Epithelial cell of esophagus (primary cell): Measurements from ENCODE around the gene HEXIM1.

Experiments
- DNase-seq: peaks from one replicate; pipeline ENCODE4 v3.0.0; 2010; ENCODE audit warnings: low read depth
- H3K4me3 ChIP-seq: 2 replicates; pipeline ENCODE4 v1.5.1; 2011; ENCODE audit warnings: mild to moderate bottlenecking, low read length, control low read depth
- CTCF ChIP-seq: IDR thresholded peaks from 2 replicates; pipeline ENCODE4 v1.5.1; 2011; ENCODE audit warnings: low read depth, mild to moderate bottlenecking, low read length, control low read depth, inconsistent platforms; ENCODE audit not compliant: insufficient read depth; ENCODE audit errors: missing control alignments

Gene HEXIM1

DNA sequence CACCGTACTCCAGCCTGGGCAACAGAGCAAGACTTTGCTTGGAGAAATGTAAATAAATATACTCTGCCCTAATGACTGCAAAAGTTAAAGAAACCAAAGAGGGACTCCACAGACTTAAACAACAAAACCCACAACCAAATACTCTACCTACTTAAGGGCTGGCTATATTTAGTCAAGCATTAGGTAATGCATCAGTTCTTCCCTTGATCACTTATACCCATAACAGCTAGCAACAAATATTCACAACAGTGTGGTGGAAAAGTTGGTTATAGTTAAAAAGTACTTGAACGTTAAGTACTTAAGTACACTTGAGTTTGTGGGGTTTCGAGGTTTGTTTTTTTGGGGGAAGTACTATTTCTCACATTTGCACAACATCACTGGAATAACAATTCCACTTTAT lies 8.0 kb downstream of the HEXIM1 start:
- TF ChIP-seq CTCF, result no peak
- no peak overlapping the region for H3K4me3 ChIP-seq
- no peak for DNase-seq

DNA sequence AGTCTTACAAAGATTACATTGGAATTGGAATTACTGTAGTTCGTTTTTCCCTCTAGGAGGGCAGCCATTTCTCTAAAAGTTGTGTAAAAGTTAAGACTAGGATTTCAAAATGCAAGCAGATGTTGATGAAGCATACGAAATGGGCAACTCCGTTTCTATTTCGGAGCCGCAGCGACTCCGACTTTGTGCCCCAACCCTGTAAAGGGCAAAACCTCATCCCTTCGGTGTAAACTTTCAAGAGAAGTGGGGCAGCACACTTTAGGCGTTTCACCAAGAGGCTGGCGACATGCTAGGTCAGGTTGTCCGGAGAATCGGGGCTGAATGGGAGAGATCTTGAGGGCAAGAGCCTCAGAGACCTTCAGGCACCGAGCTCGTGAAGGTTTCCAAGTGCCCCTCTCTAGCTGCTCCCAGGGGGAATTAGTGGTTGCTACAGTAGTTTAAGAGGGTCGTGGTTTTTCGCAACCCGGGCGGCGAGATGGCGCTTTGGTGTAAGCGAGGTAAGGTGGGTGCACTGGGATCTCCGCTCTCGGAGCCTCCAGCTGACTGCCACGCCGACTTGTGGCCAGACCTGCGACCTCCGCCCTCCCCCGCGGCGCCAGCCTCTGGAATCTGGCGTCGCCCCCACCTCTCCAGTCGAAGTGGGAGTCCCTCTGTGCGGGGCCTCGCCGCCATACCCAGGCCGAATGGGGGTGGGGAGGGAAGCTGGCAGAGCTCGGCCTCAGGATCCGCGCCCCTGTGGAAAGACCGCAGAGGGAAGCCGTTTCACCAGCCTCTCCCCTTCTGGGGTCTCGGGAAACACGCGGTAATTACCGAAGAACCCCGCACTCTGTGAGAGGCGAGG lies 12.4 kb downstream of the HEXIM1 start:
- peak overlapping the region; percentile 96 for H3K4me3 ChIP-seq
- TF ChIP-seq CTCF, result no peak
- DNase-seq, result peak; percentile 54

DNA sequence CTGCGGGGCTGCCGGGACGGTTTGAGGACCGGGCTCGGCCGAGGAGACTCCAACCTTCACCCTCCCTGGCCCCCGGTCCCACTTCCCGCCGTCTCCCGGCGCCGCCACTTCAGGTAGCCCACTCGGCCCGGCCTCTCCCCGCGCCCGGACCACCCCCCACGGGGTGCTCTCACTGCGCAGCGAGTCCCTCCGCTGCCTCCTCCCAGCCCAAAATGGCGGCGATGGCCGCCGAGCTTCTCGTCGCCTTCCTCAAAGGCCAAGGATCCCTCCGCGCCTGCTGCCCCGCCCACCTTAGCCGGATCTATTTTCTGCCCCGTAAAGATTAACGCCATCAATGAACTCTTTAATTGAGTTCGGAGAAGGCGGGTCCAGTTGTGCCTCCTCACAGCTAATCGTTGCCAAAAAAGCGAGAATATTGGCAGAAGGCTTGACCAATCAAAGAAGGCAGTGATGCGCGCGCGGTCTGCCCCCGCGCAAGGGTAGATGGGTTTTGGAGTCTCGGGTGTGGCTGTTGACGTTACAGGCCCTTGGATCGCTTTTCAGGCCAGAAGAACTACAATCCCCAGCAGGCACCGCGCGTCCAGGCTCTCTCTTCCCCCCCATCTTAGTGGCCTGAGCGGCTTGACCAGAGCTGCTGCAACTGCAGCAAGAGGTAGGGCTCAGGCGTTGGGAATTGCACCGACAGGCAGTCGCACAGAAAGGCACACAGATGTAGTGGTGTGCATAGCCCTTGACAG lies 13.2 kb downstream of the HEXIM1 start, which contains the start of gene HEXIM2:
HEXIM2 (plus strand) TSS at position 588 of the 737 bp plus-strand sequence. CDS start 919 bp downstream, outside the sequence.
- peak within 1 kb of the TSS; percentile 96 for H3K4me3 ChIP-seq
- no peak for TF ChIP-seq CTCF
- peak; percentile 100 for DNase-seq

DNA sequence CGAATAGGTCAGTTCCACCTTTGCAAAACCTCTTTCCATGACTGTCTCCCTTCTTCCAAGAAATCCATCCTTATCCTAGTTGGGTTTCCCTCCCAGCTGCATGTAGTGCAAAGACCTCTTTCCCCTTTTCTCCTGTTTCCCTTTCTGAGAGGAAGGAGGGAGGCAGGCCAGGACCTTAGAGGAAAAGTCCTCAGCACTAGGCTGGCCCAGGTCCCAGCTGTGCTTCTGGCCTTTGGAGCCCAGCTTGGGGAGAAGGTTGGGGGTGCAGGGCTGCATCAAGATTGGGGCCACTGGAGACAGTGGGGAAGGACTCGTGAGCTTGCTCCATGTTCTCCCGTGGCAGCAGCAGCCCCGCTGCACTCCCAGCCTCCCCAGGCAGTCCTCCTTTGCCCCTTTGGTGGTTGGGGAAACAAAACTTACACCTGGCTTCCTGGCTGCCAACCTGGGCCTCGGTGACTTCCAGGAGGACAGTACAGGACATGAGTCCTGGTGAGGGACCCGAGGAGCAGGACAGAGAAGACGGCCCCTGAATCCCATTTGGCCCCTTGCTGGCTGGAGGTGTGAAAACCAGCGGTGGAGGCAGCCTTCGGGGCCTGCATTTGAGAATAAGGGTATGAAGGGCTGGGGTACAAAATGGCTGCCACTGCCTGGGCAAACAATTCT lies 13.9 kb downstream of the HEXIM1 start:
- peak overlapping the region; percentile 44 for H3K4me3 ChIP-seq
- no peak for DNase-seq
- TF ChIP-seq CTCF, result no peak

DNA sequence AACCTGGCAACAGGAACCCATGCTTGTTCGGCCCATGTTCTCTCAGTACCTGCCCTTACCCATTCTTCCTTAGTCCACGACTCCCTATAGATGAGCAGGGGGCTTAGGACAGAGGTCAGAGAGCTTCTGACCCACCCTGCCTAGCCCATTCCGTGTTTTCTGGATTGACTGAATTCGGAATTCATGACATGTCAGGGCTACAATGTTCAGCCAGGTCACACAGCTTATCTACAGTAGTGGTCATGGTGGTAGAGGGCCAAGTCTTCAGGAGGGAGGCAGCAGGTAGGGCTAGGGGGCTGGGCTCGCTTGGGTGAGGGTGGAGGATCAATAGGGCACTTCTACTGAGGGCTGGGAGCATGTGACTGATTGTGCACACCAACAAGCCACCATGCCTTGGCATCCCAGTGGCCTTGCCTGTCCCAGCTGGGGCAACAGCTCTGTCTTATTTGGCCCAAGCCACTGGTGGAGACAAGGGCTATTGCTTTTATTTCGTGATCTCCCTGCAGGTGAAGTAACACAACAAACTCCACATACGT lies 16.5 kb downstream of the HEXIM1 start:
- no peak for DNase-seq
- TF ChIP-seq CTCF, result no peak
- H3K4me3 ChIP-seq, result no peak overlapping the region

- TF ChIP-seq CTCF, result no peak
- no peak overlapping the region for H3K4me3 ChIP-seq
- no peak for DNase-seq
Measured at GRCh38 chr17:45168991-45169752, 20.9 kb downstream of the HEXIM1 start.
